KMS-11 (cell line): Measurements from ENCODE around the gene CDCP2.
"Not testable (repeated sequence)": the region's sequence is repeated elsewhere in the genome, so short reads cannot be mapped to it uniquely, and the experiment has no call there.

Experiments used
- H2AFZ ChIP-seq: fragments of 200-600 bp; sonication (generic); 2 replicates; pipeline ENCODE4 v1.6.1; 2016; ENCODE audit warnings: antibody characterized with exemption, mixed run types, low read depth
- H3K27ac ChIP-seq: fragments of 200-600 bp; sonication (generic); 2 replicates; pipeline ENCODE4 v1.6.1; 2016; ENCODE audit warnings: mild to moderate bottlenecking, mixed run types
- H3K27me3 ChIP-seq: fragments of 200-600 bp; sonication (generic); 2 replicates; pipeline ENCODE4 v1.6.1; 2017; ENCODE audit warnings: mild to moderate bottlenecking, low read depth, mixed run types, moderate library complexity; ENCODE audit not compliant: insufficient read depth
- H3K36me3 ChIP-seq: fragments of 200-600 bp; sonication (generic); 2 replicates; pipeline ENCODE4 v1.6.1; 2017; ENCODE audit warnings: mild to moderate bottlenecking, mixed run types; ENCODE audit not compliant: insufficient read depth
- H3K4me1 ChIP-seq: fragments of 200-600 bp; sonication (generic); 2 replicates; pipeline ENCODE4 v1.6.1; 2016; ENCODE audit warnings: mild to moderate bottlenecking, low read depth, mixed run types; ENCODE audit not compliant: poor library complexity, severe bottlenecking
- H3K4me2 ChIP-seq: fragments of 200-600 bp; sonication (generic); 2 replicates; pipeline ENCODE4 v1.7.0; 2016; ENCODE audit warnings: mild to moderate bottlenecking, mixed run types
- H3K4me3 ChIP-seq: fragments of 200-600 bp; sonication (generic); IDR thresholded peaks from 2 replicates; pipeline ENCODE4 v1.6.1; 2017; ENCODE audit warnings: low read depth, low read length, mixed read lengths; ENCODE audit not compliant: insufficient read depth
- H3K79me2 ChIP-seq: fragments of 200-600 bp; sonication (generic); 2 replicates; pipeline ENCODE4 v1.6.1; 2016; ENCODE audit warnings: low read depth, mixed run types; ENCODE audit not compliant: insufficient read depth
- H3K9ac ChIP-seq: fragments of 200-600 bp; sonication (generic); 2 replicates; pipeline ENCODE4 v1.6.1; 2016; ENCODE audit warnings: mild to moderate bottlenecking, mixed run types
- H4K20me1 ChIP-seq: fragments of 200-600 bp; sonication (generic); 2 replicates; pipeline ENCODE4 v1.6.1; 2016; ENCODE audit warnings: mild to moderate bottlenecking, mixed run types; ENCODE audit not compliant: insufficient read depth
- TF ChIP-seq, protein P1 (sequence below): fragments of 200-600 bp; sonication (generic); conservative IDR thresholded peaks from 2 replicates; pipeline ENCODE4 v1.6.1; 2017; ENCODE audit warnings: low read depth, mild to moderate bottlenecking, antibody characterized with exemption, low read length, moderate library complexity, mixed read lengths

The CDCP2 gene

DNA sequence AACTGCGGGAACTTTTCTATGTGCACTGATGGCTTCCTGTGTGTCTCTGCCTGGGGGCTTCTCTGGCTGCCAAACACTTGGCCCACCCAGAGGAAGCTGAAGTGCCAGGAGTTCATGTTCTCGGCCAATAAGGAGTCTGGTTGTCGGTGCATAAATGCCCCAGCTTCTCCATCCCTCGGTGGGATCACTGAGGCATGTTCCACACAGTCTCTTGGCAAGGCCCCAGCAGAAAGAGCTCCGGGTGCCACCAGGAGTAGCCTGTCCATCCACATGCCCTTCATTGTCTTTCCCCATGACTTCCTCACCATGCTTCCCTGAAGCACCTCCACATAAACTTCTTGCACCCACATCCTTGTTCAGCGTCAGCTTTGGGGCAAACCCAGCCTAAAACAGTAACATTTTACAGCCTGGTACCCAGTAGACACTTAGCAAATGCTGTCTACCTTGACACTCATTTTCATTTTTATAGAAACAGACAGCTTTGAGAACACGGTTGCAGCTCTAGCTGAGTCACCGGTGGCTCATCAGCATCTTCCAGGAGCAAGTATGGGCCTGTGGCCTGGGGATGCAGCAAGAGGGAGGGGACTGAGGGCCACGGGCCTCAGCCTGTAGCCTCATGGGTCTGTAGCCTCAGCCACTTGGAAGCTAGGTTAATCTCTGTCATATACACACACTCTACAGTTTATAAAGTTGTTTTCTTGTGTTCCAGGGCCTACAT is 14.8 kb upstream of the CDCP2 start:
- Histone ChIP-seq H3K27me3 (no peaks in the 10 kb centered on the region), H3K36me3 (no peaks in the 10 kb centered on the region), H3K4me2 (no peak overlapping the region), H3K27ac (no peak overlapping the region), H4K20me1 (no peaks in the 10 kb centered on the region), H2AFZ (no peak overlapping the region), H3K4me1 (no peaks in the 10 kb centered on the region), H3K9ac (no peak overlapping the region), H3K4me3 (no peak overlapping the region), H3K79me2 (no peaks in the 10 kb centered on the region)
- TF ChIP-seq, protein P1, sequence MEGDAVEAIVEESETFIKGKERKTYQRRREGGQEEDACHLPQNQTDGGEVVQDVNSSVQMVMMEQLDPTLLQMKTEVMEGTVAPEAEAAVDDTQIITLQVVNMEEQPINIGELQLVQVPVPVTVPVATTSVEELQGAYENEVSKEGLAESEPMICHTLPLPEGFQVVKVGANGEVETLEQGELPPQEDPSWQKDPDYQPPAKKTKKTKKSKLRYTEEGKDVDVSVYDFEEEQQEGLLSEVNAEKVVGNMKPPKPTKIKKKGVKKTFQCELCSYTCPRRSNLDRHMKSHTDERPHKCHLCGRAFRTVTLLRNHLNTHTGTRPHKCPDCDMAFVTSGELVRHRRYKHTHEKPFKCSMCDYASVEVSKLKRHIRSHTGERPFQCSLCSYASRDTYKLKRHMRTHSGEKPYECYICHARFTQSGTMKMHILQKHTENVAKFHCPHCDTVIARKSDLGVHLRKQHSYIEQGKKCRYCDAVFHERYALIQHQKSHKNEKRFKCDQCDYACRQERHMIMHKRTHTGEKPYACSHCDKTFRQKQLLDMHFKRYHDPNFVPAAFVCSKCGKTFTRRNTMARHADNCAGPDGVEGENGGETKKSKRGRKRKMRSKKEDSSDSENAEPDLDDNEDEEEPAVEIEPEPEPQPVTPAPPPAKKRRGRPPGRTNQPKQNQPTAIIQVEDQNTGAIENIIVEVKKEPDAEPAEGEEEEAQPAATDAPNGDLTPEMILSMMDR = no peak

DNA sequence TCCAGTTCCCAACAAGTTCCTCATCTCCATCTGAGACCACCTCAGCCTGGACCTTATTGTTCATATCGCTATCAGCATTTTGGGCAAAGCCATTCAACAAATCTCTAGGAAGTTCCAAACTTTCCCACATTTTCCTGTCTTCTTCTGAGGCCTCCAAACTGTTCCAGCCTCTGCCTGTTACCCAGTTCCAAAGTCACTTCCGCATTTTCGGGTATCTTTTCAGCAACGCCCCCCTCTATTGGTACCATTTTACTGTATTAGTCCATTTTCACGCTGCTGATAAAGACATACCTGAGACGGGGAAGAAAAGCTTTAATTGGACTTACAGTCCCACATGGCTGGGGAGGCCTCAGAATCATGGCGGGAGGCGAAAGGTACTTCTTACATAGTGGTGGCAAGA is 13.6 kb upstream of the CDCP2 start:
- H3K27me3 ChIP-seq, H3K27ac ChIP-seq, H2AFZ ChIP-seq, H3K36me3 ChIP-seq, H3K4me3 ChIP-seq, H3K79me2 ChIP-seq, H4K20me1 ChIP-seq, H3K9ac ChIP-seq, H3K4me1 ChIP-seq, H3K4me2 ChIP-seq: not testable (repeated sequence)

DNA sequence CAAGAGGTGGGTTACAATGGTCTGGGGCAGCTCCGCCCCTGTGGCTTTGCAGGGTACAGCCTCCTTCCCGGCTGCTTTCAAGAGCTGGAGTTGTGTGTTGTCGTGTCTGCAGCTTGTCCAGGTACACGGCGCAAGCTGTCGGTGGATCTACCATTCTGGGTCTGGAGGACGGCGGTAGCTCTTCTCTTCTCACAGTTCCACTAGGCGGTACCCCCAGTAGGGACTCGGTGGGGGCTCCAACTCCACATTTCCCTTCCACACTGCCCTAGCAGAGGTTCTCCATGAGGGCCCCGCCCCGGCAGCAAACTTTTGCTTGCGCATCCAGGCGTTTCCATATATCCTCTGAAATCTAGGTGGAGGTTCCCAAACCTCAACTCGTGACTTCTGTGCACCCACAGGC is 12.3 kb upstream of the CDCP2 start:
- TF ChIP-seq, protein P1 = no peak
- no peak overlapping the region for H3K4me2 ChIP-seq

DNA sequence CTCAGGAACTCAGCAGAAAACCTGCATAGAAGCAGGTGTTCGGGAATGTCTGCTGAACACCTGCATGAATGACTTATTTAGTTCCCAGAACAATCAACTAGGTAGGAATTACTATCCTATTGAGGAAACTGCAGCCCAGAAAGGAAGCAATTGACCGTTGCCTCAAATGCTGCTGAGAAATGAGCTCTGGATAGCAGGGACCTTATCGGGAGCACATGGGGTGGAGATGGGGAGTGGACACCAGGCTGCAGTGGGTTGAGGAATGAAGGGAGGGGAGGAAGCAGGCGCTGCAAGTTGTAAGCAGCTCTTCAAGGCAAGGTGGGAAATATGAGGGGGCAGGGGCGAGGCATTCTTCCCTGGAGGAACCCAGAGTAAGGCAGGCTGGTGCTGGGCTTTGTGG is 10.8 kb upstream of the CDCP2 start:
- no peaks in the 10 kb centered on the region for H3K27me3 ChIP-seq
- no peaks in the 10 kb centered on the region for H3K36me3 ChIP-seq
- TF ChIP-seq, protein P1 = no peak
- H3K4me2 ChIP-seq = no peak overlapping the region
- no peaks in the 10 kb centered on the region for H3K79me2 ChIP-seq
- no peak overlapping the region for H3K9ac ChIP-seq
- no peak overlapping the region for H3K27ac ChIP-seq
- H4K20me1 ChIP-seq = no peaks in the 10 kb centered on the region
- H3K4me3 ChIP-seq = no peak overlapping the region
- no peaks in the 10 kb centered on the region for H3K4me1 ChIP-seq
- H2AFZ ChIP-seq = no peak overlapping the region

More for the DNA sequence above, 12.3 kb upstream of the CDCP2 start:
- Histone ChIP-seq H4K20me1 (no peaks in the 10 kb centered on the region), H3K9ac (no peak overlapping the region), H3K4me3 (no peak overlapping the region), H2AFZ (no peak overlapping the region), H3K79me2 (no peaks in the 10 kb centered on the region), H3K4me1 (no peaks in the 10 kb centered on the region), H3K36me3 (no peaks in the 10 kb centered on the region), H3K27ac (no peak overlapping the region), H3K27me3 (no peaks in the 10 kb centered on the region)

DNA sequence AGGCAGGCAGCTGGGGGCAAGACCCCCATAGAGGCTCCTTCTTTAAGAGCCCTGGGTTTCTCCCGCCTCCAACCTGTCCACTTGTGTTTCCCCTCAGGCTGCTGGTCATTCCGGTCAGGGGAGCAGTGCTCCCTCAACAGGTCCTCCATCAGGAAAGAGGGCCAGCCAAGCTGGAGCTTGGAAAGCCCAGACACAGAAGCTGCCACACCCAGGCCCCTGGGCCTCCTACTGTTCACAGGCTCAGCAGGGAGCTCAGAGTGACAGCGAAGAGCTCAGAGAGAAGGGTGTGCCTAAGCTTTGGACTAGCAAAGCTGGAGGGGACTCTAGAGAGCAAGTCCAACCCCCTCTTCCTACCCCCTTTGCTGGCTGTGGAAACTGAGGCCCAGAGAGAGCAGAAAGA is 10.3 kb upstream of the CDCP2 start:
- H3K27ac ChIP-seq = no peak overlapping the region
- no peaks in the 10 kb centered on the region for H3K79me2 ChIP-seq
- no peaks in the 10 kb centered on the region for H3K27me3 ChIP-seq
- no peak overlapping the region for H3K9ac ChIP-seq
- no peaks in the 10 kb centered on the region for H4K20me1 ChIP-seq
- no peak overlapping the region for H3K4me2 ChIP-seq
- no peaks in the 10 kb centered on the region for H3K36me3 ChIP-seq
- H3K4me3 ChIP-seq = no peak overlapping the region
- H2AFZ ChIP-seq = no peak overlapping the region
- TF ChIP-seq, protein P1 = no peak
- no peaks in the 10 kb centered on the region for H3K4me1 ChIP-seq
